CD4-positive, alpha-beta T cell treated with Interleukin-6 at 100 ng/mL for 8 hours (primary cell): ENCODE measurements around the gene NBEAL1.
"Not testable (repeated sequence)": the region's sequence is repeated elsewhere in the genome, so short reads cannot be mapped to it uniquely, and the experiment has no call there.

Experiments used
- DNase-seq: peaks from one replicate; pipeline ENCODE4 v3.0.0-alpha.2; 2020; ENCODE audit warnings: mixed read lengths, low spot score

Gene NBEAL1

DNA sequence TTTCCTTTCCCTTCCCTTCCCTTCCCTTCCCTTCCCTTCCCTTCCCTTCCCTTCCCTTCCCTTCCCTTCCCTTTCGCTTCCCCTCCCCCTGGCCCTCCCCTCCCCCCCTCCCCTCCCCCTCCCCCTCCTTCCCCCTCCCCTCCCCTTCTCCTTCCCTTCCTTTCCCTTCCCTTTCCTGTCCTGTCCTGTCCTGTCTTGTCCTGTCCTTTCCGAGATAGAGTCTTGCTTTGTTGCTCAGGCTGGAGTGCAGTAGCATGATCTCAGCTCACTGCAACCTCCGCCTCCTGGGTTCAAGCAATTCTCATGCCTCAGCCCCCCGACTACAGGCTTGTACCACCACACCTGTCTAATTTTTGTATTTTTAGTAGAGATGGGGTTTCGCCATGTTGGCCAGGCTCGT is 24.5 kb downstream of the NBEAL1 start:
- DNase-seq = not testable (repeated sequence)

DNA sequence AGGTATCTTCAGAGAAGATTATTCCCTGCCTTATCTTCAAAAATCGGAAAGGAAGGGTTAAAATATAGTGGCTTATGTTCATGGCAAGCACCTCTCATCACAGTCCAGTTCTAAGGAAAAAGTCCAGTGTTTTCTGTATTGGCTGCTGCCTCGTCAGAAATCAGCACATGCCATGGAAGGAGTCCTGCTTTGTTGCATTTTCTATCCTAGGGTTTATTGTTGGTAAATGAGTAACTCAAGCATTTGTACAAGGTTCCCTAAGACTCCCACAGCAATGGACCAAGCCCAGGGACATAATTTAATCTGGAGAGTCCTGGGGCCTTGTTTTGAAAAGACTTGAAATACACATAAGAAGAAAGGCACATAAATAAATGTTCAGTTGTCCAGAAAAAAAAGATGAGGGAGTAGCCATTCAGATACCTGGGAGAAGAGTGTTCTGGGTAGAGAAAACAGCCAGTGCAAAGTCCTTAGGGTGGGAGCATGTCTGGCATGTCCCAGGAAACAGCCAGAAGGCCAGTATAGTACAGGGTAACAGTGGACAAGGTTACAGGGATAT is 26.4 kb downstream of the NBEAL1 start:
- no peak for DNase-seq

DNA sequence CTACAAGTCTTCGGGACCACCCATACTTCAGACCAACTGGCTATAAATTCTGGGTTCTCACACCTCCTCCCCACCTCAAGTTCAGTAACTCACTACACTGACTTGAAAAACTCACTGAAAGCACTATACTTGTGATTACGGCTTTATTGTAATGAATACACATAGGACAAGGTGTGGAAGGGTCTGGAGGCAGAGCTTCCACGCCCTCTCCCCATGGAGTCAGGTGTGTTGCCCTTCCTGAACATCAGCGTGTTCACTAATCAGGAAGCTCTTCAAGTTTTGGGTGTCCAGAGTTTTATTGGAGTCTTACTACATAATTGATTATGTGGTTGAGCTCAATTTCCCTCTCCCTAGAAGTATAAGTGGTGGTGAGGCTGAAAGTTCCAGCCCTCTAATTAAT is 27.5 kb downstream of the NBEAL1 start:
- no peak for DNase-seq

DNA sequence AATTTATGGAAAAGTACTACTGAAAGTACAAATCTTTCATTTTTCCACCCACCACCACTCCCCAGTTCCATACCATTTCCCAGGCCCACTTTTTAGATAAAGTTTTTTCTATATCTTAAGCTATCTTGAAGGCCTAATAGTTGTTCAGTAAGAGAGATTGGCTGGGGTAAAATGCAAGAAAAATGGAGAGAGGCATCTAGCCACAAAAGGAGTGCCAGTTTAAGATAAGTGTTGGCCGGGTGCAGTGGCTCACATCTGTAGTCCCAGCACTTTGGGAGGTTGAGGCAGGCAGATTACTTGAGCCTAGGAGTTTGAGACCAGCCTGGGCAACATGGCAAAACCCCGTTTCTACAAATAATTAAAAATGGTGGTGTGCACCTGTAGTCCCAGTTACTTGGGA is 28.6 kb downstream of the NBEAL1 start:
- DNase-seq = no peak

DNA sequence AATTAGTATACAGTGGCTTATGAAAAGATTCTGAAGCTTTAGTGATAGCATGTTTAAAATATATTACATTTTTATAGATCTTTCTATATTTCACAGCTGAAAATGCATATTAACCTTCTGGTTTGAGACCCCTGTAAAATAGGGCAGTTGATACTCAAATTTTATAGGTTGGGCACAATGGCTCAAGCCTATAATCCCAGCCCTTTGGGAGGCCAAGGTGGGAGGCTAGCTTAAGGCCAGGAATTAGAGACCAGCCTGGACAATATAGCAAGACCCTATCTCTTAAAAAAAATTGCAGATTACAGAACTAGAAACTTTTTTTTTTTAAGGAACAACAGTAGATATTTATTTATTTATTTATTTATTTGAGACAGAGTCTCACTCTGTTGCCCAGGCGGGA is 31.2 kb downstream of the NBEAL1 start:
- no peak for DNase-seq

DNA sequence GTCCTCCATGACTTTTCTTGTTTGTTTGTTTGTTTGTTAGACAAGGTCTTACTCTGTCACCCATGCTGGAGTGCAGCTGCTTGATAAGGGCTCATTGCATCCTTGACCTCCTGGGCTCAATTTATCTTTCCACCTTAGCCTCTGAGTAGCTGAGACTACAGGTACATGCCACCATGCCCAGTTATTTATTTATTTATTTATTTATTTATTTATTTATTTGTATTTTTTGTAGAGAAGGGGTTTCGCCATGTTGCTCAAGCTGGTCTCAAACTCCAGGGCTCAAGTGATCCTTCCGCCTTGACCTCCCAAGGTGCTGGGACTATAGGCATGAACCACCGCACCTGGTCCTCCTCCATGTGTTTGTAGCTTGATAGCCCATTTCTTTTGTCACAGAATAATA is 37.9 kb downstream of the NBEAL1 start:
- DNase-seq = no peak

DNA sequence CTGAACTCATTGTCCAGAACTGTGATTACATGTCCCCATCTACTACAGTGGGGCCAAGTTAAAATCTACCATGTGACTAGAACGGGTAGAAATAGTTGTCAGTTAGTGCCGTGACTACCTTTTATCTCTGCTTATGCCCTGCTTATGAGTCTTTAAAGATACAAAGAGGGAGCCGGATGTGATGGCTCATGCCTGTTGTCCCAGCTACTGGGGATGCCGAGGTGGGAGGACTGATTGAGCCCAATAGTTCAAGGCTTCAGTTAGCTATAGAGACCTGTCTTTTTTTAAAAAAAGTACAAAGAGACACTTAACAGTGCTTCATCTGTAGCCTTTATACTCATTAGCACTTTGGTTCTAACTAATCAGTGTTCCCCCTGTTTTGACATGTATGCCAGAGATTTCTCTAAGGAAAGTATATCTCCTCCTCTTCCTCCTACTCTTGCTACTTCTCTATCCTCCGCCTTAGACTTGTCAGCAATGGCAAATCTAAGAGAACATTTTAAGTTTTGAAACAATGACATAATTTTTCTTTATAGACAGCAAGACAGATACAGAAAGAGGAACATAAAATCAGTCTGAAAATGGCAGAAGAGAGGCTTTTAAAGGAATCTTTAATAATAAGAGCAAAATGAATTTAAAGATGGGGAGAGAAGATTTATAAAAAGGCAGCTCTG is 45.0 kb downstream of the NBEAL1 start:
- DNase-seq = no peak

DNA sequence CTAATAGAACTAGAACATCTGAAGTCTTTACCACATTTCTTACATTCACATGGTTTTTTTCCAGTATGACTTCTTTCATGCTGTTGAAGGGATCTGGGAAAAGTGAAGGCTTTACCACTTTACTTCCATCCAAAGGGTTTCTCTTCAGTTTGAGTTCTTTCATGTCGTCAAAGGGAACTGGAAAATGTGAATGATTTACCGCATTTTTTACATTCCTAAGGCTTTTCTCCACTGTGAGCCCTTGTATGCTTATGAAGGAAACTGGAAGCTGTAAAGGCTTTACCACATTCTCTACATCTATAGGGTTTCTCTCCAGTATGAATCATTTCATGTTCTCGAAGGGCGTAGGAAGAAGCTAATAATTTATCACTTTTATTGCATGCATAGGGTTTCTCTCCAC is 46.7 kb downstream of the NBEAL1 start:
- DNase-seq = no peak

DNA sequence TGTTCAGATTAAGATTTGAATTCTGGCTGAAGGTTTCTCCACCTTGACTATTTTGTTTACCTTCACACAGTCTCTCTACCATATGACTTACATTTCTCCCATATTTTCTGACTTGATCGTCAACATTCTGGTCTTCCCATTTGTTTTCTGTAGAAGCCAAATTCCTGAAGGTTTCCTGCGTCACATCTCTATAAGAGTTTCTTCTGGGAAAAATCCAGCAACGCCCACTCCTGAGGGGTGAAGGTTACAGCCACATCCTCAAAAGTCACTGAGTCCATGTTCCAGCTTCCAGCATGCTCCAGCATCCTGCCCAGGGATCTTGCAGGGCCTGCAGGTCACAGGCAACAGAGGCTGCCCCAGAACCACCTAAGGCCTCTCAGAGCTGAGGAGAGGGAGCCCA is 47.5 kb downstream of the NBEAL1 start:
- no peak for DNase-seq

DNA sequence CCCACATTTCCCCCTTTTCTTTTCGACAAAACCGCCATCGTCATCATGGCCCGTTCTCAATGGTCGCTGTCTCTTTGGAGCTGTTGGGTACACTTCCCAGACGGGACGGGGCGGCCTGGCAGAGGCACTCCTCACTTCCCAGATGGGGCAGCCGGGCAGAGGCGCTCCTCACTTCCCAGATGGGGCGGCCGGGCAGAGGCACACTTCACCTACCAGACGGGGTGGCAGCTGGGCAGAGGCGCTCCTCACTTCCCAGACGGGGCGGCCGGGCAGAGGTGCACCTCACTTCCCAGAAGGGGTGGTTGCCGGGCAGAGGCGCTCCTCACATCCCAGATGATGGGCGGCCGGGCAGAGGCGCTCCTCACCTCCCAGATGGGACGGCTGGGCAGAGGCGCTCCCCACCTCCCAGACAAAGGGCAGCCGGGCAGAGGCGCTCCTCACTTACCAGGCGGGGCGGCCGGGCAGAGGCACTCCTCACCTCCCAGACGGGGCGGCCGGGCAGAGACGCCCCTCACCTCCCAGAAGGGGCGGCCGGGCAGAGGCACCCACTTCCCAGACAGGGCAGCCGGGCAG is 51.9 kb downstream of the NBEAL1 start:
- not testable (repeated sequence) for DNase-seq

DNA sequence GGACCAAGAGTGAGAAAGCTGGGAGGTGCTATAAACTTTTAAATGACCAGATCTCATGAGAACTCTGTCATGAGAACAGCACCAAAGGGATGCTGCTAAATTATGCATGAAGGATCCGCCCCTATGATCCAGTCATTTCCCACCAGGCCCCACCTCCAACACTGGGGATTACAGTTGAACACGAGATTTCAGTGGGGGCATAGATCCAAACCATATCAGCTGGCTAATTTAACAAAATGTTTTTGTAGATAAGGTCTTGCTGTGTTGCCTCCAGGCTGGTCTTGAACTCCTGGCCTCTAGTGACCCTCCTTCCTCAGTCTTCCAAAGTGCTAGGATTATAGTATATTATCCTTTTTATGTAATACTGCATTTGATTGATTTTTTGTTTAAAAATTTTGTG is 56.0 kb downstream of the NBEAL1 start:
- no peak for DNase-seq

DNA sequence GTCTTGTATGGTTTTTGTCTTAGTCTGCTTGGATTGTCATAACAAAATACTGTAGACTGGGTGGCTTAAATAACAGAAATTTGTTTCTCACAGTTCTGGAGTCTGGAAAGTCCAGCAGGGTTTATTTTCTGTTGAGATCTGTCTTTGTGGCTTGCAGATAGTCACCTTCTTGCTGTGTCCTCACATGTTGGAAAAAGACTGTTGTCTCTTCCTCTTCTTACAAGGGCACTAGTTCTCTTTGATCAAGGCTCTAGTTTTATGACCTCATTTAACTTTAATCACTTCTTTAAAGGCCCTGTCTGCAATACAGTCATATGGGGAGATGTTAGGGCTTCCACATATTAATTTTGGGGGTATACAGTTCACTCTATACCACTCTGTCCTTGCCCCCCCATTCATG is 56.5 kb downstream of the NBEAL1 start:
- no peak for DNase-seq

DNA sequence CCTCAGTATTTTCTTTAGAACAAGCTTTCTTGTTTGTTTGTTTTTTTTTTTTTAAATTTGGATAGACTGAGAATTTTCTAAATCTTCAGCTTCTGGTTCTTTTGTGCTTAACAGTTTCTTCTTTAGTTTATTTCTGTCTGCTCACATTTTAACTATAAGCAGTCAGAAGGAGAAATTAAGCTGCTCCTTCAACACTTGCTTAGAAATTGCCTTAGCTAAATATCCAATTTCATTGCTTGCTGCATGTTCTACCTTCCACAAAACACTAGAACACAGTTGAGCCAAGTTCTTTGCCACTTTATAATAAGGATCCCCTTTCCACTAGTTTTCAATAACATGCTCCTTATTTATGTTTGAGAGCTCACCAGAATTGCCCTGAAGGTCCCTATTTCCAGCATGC is 57.7 kb downstream of the NBEAL1 start:
- no peak for DNase-seq

DNA sequence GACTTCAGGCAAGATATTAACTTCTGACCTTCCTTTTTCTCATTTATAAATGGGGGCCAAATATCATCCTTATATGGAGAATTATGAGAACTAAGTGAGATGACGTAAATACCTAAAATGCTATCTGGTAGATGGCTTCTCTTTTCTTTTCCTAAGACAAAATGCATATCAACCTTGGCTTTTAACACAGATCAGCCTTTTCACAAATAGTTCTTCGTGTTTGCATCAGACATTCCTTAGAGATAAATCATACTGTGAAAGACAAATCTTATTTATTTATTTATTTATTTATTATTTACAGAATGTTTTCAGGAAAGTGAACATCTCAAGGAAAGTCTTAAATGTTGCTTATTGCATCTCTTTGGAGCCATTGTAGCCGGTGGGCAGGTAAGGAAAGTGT is 62.8 kb downstream of the NBEAL1 start:
- no peak for DNase-seq

DNA sequence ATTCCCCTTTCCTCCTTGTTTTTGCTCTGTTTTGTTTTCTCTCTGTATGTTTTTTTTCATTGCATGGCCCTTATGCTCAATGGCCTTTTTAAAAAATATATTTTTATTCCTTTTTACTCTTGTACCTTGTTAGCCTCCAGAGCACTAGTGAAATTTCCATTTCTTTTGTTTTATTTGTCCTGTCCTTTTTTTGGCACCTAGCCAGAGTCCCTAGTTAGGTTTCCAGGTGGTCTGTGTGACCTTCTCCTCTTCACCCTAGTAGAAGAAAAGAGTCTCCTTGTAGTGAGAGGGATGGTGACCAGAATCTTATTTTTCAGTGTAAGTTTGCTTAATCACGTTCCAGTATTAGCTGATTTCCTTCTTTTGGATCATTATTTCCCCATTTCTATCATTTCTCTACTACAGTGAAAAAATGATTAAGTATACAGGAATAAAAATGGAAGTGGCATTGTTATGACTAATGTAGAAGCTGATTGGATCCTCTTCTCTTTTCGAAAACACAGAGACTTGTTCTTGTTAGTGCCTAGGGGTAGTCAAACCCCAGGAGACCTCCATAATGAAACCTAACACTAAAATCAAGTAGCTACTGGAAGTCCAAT is 65.9 kb downstream of the NBEAL1 start:
- no peak for DNase-seq

DNA sequence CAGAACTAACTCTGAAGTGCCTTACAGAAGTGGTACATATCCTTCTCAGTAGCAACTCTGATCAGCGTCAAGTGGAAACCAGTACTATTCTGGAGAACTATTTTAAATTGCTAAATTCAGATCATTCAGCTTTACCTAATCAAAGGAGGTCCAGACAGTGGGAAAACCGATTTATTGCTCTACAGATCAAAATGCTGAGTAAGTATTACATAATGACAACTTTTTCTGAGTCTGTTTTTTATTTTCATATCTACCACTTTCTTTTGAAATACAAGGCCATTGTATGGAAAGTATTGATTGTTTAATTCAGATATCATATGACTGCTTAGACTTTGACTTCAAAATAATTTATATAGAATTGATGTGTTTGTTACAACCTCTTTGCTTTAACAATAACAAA is 68.7 kb downstream of the NBEAL1 start:
- DNase-seq = no peak

DNA sequence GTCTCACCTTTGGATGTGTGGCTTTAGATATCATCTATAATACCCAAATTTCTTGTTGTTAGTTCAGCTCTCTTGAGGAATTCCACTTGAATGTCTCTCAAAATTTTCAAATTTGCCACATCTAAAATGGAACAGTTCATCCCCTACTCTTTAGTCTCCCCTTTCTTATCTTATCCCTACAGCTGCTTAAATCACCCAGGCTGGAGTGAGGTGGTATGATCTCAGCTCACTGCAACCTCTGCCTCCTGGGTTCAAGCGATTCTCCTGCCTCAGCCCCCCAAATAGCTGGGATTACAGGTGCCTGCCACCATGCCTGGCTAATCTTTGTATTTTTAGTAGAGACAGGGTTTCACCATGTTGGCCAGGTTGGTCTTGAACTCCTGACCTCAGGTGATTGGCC is 71.7 kb downstream of the NBEAL1 start:
- DNase-seq = not testable (repeated sequence)

DNA sequence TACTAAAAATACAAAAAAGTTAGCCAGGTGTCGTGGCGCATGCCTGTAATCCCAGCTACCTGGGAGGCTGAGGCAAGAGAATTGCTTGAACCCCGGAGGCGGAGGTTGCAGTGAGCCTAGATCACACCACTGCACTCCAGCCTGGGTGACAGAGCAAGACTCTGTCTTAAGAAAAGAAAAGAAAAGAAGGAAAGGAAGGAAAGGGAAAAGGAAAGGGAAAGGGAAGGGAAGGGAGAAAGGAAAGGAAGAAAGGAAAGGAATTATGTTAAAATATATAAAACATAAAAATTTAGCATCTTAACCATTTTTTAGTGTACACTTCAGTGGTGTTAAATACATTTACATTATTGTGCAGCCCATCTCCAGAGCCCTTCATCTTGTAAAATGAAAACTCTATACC is 76.0 kb downstream of the NBEAL1 start:
- DNase-seq = not testable (repeated sequence)

DNA sequence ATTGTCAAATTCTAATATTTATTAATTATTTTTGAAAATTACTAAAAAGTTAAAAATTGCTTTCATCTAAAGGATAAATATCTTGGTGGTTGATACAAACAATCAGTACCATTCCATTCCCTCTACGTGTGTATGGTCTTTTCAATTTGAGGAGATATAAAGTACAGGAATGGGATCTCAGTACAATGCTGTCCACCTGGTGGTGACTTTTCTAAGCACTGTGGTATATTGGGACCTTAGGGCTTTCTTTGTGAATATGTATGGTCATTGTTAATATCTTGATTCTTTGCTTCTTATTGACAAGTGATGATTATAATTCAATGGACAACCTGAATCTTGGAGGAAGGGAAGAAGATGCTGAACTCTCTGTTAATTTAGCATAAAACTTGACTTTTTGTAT is 83.1 kb downstream of the NBEAL1 start:
- no peak for DNase-seq

DNA sequence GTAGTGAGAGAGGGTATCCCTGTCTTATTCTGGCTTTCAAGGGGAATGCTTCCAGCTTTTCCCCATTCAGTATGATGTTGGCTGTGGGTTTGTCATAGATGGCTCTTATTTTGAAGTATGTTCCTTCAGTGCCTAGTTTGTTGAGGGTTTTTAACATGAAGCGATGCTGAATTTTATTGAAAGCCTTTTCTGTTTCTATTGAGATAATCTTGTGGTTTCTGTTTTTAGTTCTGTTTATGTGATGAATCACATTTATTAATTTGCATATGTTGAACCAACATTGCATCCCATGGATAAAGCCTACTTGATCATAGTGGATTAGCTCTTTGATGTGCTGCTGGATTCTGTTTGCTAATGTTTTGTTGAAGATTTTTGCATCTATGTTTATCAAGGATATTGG is 87.7 kb downstream of the NBEAL1 start:
- not testable (repeated sequence) for DNase-seq

DNA sequence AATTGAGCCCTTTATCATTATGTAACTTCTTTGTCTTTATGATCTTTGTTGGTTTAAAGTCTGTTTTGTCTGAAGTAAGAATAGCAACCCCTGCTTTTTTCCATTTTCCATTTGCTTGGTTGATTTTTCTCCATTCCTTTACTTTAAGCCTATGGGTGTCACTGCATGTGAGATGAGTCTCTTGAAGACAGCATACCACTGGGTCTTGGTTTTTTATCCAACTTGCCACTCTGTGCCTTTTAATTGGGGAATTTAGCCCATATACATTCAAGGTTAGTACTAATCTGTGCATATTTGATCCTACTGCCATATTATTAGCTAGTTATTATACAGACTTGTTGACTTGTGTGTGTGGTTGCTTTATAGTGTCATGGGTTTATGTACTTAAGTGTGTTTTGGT is 89.6 kb downstream of the NBEAL1 start:
- no peak for DNase-seq

DNA sequence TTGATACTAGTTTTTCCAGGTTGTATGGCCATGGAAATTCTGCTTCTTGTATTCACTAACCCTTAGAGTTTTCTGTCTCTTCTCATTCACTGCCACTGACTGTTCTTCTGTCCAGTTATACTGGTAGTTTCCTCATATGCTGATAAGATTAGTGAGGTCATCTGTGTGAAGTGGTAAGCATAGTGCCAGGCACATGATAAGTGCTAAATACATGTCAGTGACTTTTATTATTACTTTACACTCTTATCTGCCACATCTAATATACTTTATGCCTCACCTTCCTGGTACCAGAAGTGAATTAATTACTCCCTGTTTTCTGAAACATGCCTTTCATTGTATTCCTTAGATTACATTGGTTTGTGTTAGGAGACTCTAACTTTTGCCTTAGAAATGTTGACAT is 91.3 kb downstream of the NBEAL1 start:
- no peak for DNase-seq

DNA sequence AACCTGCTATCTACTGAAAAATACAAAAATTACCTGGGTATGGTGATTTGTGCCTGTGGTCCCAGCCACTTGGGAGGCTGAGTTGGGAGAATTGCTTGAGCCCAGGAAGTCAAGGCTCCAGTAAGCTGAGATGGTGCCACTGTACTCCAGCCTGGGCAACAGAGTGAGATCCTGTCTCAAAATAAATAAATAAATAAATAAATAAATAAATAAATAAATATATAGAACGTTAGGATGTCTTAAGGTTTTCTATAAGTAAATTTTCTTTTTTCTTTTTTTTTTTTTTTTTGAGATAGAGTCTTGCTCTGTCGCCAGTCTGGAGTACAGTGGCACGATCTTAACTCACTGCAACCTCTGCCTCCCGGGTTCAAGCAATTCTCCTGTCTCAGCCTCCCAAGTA is 95.8 kb downstream of the NBEAL1 start:
- not testable (repeated sequence) for DNase-seq

DNA sequence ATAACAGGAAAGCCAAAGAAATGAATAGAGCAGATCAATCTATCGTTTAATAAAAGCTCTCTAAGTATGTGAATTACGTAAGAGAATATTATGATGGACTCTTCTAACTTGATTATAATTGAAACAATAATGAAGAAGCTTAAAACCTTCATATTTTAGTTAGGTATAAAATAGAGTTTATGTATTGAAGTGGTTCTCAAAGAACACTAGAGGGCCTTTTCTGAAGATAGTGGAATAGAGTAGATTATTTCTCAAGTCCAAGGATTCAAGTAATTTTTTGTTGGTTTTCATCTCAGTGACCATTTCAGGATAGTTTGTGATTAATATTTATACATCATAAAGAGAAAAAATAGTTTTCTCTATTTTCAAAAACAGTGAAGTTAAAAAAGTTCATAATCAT is 97.7 kb downstream of the NBEAL1 start:
- DNase-seq = no peak
